Keratinocyte (primary cell): ENCODE measurements around the gene DEFB126. TPM values are rescaled to one million over a fixed set of nuclear protein-coding genes. Genes with fewer than 3 reads are reported as not detected.
"Not testable (repeated sequence)": the region's sequence is repeated elsewhere in the genome, so short reads cannot be mapped to it uniquely, and the experiment has no call there.

ENCODE experiments used
- DNase-seq: peaks from one replicate; pipeline ENCODE4 v3.0.0-alpha.2; 2011; ENCODE audit warnings: low read depth, missing footprints, low spot score
- FAIRE-seq: peaks from 2 replicates; lab custom pipeline; 2011; peaks lifted over from hg19 to GRCh38; lab: Jason Lieb, UNC
- H2AFZ ChIP-seq: 2 replicates; pipeline ENCODE4 v1.6.0; 2012; ENCODE audit warnings: low read length, control low read depth, inconsistent platforms; ENCODE audit not compliant: control insufficient read depth
- H3K27ac ChIP-seq: 2 replicates; pipeline ENCODE4 v1.5.1; 2011; ENCODE audit warnings: low read length; ENCODE audit not compliant: control insufficient read depth, insufficient read depth
- H3K27me3 ChIP-seq: 3 replicates; pipeline ENCODE4 v1.6.0; 2011; ENCODE audit warnings: low read length; ENCODE audit not compliant: control insufficient read depth, insufficient read depth; ENCODE audit errors: extremely low read depth
- H3K36me3 ChIP-seq, 2 experiments: 2 replicates in 1 of 2; 3 replicates in 1 of 2; pipeline ENCODE4 v1.5.1; 2011; ENCODE audit warnings: low read length in 2 of 2, mild to moderate bottlenecking in 1 of 2; ENCODE audit not compliant: control insufficient read depth in 2 of 2, insufficient read depth in 2 of 2; ENCODE audit errors: extremely low read depth in 1 of 2
- H3K4me1 ChIP-seq: 3 replicates; pipeline ENCODE4 v1.5.1; 2011; ENCODE audit warnings: low read length; ENCODE audit not compliant: control insufficient read depth, insufficient read depth; ENCODE audit errors: extremely low read depth
- H3K4me2 ChIP-seq: 3 replicates; pipeline ENCODE4 v1.6.0; 2011; ENCODE audit warnings: low read depth, low read length; ENCODE audit not compliant: control insufficient read depth, insufficient read depth; ENCODE audit errors: extremely low read depth
- H3K4me3 ChIP-seq, 3 experiments: fragments of 200-600 bp in 1 of 3; sonication (generic) in 1 of 3; 2 replicates in 2 of 3; 3 replicates in 1 of 3; pipeline ENCODE4 v1.5.1; 2011 to 2016; ENCODE audit warnings: low read length in 3 of 3, mild to moderate bottlenecking in 3 of 3, control low read depth in 2 of 3, inconsistent platforms in 1 of 3, low read depth in 1 of 3, mixed read lengths in 1 of 3, mixed run types in 1 of 3, moderate library complexity in 1 of 3; ENCODE audit not compliant: control insufficient read depth in 2 of 3, insufficient read depth in 2 of 3; ENCODE audit errors: extremely low read depth in 1 of 3
- H3K79me2 ChIP-seq: 2 replicates; pipeline ENCODE4 v1.6.0; 2012; ENCODE audit warnings: low read length; ENCODE audit not compliant: control insufficient read depth, insufficient read depth
- H3K9ac ChIP-seq: 3 replicates; pipeline ENCODE4 v1.6.0; 2011; ENCODE audit warnings: low read length; ENCODE audit not compliant: control insufficient read depth, insufficient read depth; ENCODE audit errors: extremely low read depth
- H3K9me1 ChIP-seq: 3 replicates; pipeline ENCODE4 v1.6.0; 2011; ENCODE audit warnings: low read length; ENCODE audit not compliant: control insufficient read depth, insufficient read depth; ENCODE audit errors: extremely low read depth
- H3K9me3 ChIP-seq: 2 replicates; pipeline ENCODE4 v1.5.1; 2012; ENCODE audit warnings: low read depth, low read length; ENCODE audit not compliant: control insufficient read depth
- H4K20me1 ChIP-seq: 3 replicates; pipeline ENCODE4 v1.6.0; 2011; ENCODE audit warnings: low read length; ENCODE audit not compliant: control insufficient read depth, insufficient read depth; ENCODE audit errors: extremely low read depth
- CTCF ChIP-seq, 3 experiments: IDR thresholded peaks in 1 of 3; conservative IDR thresholded peaks in 1 of 3; optimal IDR thresholded peaks in 1 of 3; 2 replicates in 2 of 3; 3 replicates in 1 of 3; pipeline versions ENCODE3 to v1.5.1; 2011; ENCODE audit warnings: low read length in 3 of 3, mild to moderate bottlenecking in 3 of 3, moderate library complexity in 2 of 3, control low read depth in 1 of 3, inconsistent platforms in 1 of 3; ENCODE audit not compliant: insufficient read depth in 2 of 3; ENCODE audit errors: extremely low read depth in 1 of 3
- EZH2 ChIP-seq: IDR thresholded peaks from one replicate; pipeline ENCODE4 v1.6.1; 2012; ENCODE audit warnings: inconsistent platforms, mild to moderate bottlenecking, low read length, moderate library complexity
- dilution Hi-C: fragments of 300-500 bp; cut with MboI; formaldehyde crosslinking; loops from one replicate; pipeline ENCODE4 v1.7.0; 2020; ENCODE audit warnings: low sequenced_read_pairs; ENCODE audit not compliant: extremely low pct_ligation_motif_present
- polyA plus RNA-seq, 5 experiments: library from polyadenylated mRNA; depleted of rRNA in 3 of 5; stranded (reverse) in 3 of 5; stranded (forward) in 1 of 5; unstranded in 1 of 5; fragments of >200 nt; gene quantifications; 1 replicate in 1 of 5; 2 replicates in 3 of 5; 3 replicates in 1 of 5; pipeline versions ENCODE4 v1.2.1 to v1.2.3, GENCODE V29; 2011 to 2012; ENCODE audit warnings: missing spikeins in 2 of 5, low read depth in 1 of 5, low replicate concordance in 1 of 5

DEFB126 gene
- polyA plus RNA-seq, 1 donor (not counting 4 experiments of a cell fraction or from before 2014, with no cell fraction given) = not detected

GRCh38 chr20:95215-95614 is 47.2 kb upstream of the DEFB126 start:
- H3K9me3 ChIP-seq = no peaks in the 10 kb centered on the region
- TF ChIP-seq EZH2 (no peak), CTCF (optimal IDR thresholded peaks at IDR 0.05 in 1 of 3, IDR thresholded peaks at IDR 0.05 in 1 of 3, conservative IDR thresholded peaks at IDR 0.05 in 1 of 3; ENCODE audit: extremely low read depth in 1 of 3, insufficient read depth in 2 of 3, low read length in 3 of 3) (no peak)
- dilution Hi-C loops = no loop called here

DNA sequence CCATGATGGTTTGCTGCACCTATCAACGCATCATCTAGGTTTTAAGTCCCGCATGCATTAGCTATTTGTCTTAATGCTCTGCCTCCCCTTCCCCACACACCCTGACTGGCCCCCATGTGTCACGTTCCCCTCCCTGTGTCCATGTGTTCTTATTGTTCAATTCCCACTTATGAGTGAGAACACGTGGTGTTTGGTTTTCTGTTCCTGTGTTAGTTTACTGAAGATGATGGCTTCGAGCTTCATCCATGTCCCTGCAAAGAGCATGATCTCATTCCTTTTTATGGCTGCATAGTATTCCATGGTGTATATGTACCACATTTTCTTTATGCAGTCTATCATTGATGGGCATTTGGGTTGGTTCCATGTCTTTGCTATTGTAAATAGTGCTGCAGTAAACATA is 44.7 kb upstream of the DEFB126 start:
- DNase-seq, dilution Hi-C loops, H3K27ac ChIP-seq: not testable (repeated sequence)

More at GRCh38 chr20:95215-95614, 47.2 kb upstream of the DEFB126 start:
- Histone ChIP-seq H3K4me2 (no peak overlapping the region), H2AFZ (no peak overlapping the region), H3K4me3 (no peak overlapping the region), H3K9ac (no peak overlapping the region), H3K9me1 (no peaks in the 10 kb centered on the region), H3K79me2 (no peaks in the 10 kb centered on the region), H3K4me1 (peaks cover 3% of the 10 kb centered on the region), H3K27ac (no peak overlapping the region), H4K20me1 (no peaks in the 10 kb centered on the region), H3K36me3 (no peaks in the 10 kb centered on the region), H3K27me3 (no peaks in the 10 kb centered on the region)
- DNase-seq (no peak), FAIRE-seq (no peak)

GRCh38 chr20:101975-102374 is 40.4 kb upstream of the DEFB126 start:
- H3K9me3 ChIP-seq = no peaks in the 10 kb centered on the region
- H3K4me2 ChIP-seq = no peak overlapping the region
- DNase-seq (no peak), FAIRE-seq (no peak)
- H3K27me3 ChIP-seq = peaks cover 5% of the 10 kb centered on the region
- H3K9ac ChIP-seq = no peak overlapping the region
- no peak overlapping the region for H3K27ac ChIP-seq
- no peak overlapping the region for H3K4me3 ChIP-seq
- no peaks in the 10 kb centered on the region for H3K9me1 ChIP-seq
- no peak overlapping the region for H2AFZ ChIP-seq
- H3K36me3 ChIP-seq = no peaks in the 10 kb centered on the region
- H3K4me1 ChIP-seq = no peaks in the 10 kb centered on the region
- H3K79me2 ChIP-seq = no peaks in the 10 kb centered on the region
- dilution Hi-C loops = no loop called here
- TF ChIP-seq CTCF (optimal IDR thresholded peaks at IDR 0.05 in 1 of 3, IDR thresholded peaks at IDR 0.05 in 1 of 3, conservative IDR thresholded peaks at IDR 0.05 in 1 of 3; ENCODE audit: extremely low read depth in 1 of 3, insufficient read depth in 2 of 3, low read length in 3 of 3) (no peak), EZH2 (no peak)
- no peaks in the 10 kb centered on the region for H4K20me1 ChIP-seq

More for the DNA sequence above, 44.7 kb upstream of the DEFB126 start:
- not testable (repeated sequence) for H3K4me2 ChIP-seq, H3K9ac ChIP-seq, H3K36me3 ChIP-seq, H4K20me1 ChIP-seq, H2AFZ ChIP-seq, H3K27me3 ChIP-seq, H3K4me1 ChIP-seq, H3K79me2 ChIP-seq, H3K9me3 ChIP-seq, FAIRE-seq, H3K4me3 ChIP-seq, H3K9me1 ChIP-seq
